ENCODE measurements around the gene FNDC3A.

FNDC3A gene

GRCh38 chr13:49245101-49245500 is 269.4 kb downstream of the FNDC3A start:
- no peak for DNase-seq (ENCODE audit: low read depth in 1 of 2, low spot score in 1 of 2)
- H3K27ac ChIP-seq (replicated peaks), result no peak overlapping the region
- TF ChIP-seq GABPA (IDR thresholded peaks at IDR 0.05; ENCODE audit: low read depth), result no peak
- TF ChIP-seq POLR2AphosphoS5 (IDR thresholded peaks at IDR 0.05; ENCODE audit: low read depth), result no peak
- no peak for TF ChIP-seq REST (IDR thresholded peaks at IDR 0.05; ENCODE audit: insufficient replicate concordance, low read depth)
- no peak for TF ChIP-seq CTCF (IDR thresholded peaks at IDR 0.05; ENCODE audit: insufficient read depth, low read length)
- TF ChIP-seq SPI1 (IDR thresholded peaks at IDR 0.05; ENCODE audit: borderline replicate concordance, low read depth), result no peak
- H3K27me3 ChIP-seq (ENCODE audit: insufficient read depth, poor library complexity, severe bottlenecking), result no peaks in the 10 kb centered on the region
- no peak overlapping the region for H3K4me3 ChIP-seq (replicated peaks; ENCODE audit: insufficient read depth, low read length)

DNA sequence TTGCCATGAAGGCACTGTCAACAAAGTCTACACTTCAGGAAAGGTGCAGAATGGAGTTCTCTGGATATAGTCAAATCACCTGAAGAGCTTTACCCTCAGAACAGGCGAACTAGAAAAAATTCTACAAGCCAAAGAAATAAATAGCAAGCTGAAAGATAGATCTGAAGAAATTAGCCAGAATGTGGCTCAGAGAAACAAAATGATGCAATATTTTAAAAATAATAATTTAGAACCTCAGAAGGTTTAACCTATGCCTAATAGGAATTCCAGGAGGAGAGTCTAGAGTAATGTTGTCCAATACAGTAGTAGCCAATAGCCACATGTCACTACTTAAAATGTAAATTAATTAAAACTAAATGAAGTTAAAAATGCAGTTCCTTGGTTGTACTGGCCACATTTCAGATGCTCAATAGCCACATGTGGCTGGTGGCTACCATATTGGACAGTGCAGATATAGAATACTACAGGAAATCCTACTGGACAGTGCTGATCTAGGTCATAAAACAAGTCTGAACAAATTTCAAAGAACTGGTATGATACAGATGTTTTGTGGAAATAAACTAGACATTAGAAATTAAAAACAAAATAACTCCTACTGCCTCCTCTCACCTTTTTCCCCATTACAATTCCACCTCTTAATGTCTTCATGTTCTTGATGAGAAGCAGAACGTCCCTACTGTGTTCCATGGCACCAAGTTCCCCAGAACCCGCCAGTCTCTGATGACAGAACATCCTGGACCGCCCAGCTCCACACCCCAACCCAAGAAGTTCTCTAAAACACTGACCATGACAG is 271.3 kb downstream of the FNDC3A start:
- H3K27ac ChIP-seq (replicated peaks), result peak overlapping the region; percentile 90
- peak overlapping the region; percentile 91 for H3K4me3 ChIP-seq (replicated peaks; ENCODE audit: insufficient read depth, low read length)
- no peak for DNase-seq (ENCODE audit: low read depth in 1 of 2, low spot score in 1 of 2)
- no peak for TF ChIP-seq REST (IDR thresholded peaks at IDR 0.05; ENCODE audit: insufficient replicate concordance, low read depth)
- TF ChIP-seq GABPA (IDR thresholded peaks at IDR 0.05; ENCODE audit: low read depth), result no peak
- no peak for TF ChIP-seq CTCF (IDR thresholded peaks at IDR 0.05; ENCODE audit: insufficient read depth, low read length)
- no peak for TF ChIP-seq POLR2AphosphoS5 (IDR thresholded peaks at IDR 0.05; ENCODE audit: low read depth)
- TF ChIP-seq SPI1 (IDR thresholded peaks at IDR 0.05; ENCODE audit: borderline replicate concordance, low read depth), result no peak
- H3K27me3 ChIP-seq (ENCODE audit: insufficient read depth, poor library complexity, severe bottlenecking), result no peaks in the 10 kb centered on the region

DNA sequence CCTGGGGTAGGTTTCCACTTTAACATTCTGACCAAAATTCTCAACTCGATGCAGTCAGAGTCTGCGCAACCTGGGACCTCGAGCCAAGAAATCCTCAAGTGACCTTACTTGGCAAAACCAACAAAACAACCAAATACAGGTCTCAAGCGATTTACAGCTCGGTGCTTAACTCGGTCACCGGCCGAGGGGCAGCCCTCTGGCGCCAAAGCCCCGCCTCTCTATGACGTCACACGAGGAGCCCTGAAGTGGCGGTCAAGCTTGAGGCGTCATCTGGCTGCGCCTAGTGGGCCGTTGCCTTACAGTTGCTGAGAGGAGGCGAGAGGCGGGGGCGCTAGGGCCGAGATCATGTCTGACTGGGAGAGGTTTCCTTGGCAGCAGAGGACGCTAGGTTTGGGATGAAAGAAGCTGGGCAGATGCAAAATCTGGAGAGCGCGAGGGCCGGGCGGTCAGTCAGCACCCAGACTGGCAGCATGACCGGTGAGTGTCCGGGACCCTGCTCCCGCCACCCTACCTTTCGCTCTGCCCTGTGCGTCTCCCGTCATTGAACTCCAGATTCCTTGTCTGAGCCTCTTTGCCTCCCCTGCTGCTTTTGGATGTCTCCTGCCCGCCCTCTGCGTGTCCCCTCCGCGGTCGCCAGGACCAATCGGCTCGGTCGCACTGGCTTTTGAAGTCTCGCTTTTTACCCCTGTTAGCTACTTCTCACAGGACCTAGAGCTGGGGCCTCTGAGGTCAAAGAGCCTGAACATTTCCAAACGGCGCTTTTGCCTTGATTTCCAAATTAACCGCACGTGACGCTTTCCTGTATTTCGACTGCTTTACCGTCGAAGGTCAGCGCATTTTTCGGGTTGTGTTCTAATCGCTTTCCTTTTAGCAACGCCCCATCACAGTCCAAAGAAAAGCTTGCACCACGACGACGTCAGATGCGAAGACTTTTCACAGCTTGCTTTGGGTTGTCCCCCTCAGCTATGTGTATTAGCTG is 272.2 kb downstream of the FNDC3A start, which contains the start of gene CDADC1:
Gene CDADC1 (plus strand): TSS at position 283 of the 979 bp plus-strand sequence. CDS start 113 bp downstream, at position 396.
- peak; percentile 14 for TF ChIP-seq REST (IDR thresholded peaks at IDR 0.05; ENCODE audit: insufficient replicate concordance, low read depth)
- no peak for TF ChIP-seq SPI1 (IDR thresholded peaks at IDR 0.05; ENCODE audit: borderline replicate concordance, low read depth)
- TF ChIP-seq POLR2AphosphoS5 (IDR thresholded peaks at IDR 0.05; ENCODE audit: low read depth), result peak; percentile 87
- TF ChIP-seq GABPA (IDR thresholded peaks at IDR 0.05; ENCODE audit: low read depth), result no peak

More for the DNA sequence above, 272.2 kb downstream of the FNDC3A start, which contains the start of gene CDADC1:
- Histone ChIP-seq H3K27me3 (ENCODE audit: insufficient read depth, poor library complexity, severe bottlenecking) (no peaks in the 10 kb centered on the region), H3K27ac (replicated peaks) (peak within 1 kb of the TSS; percentile 90), H3K4me3 (replicated peaks; ENCODE audit: insufficient read depth, low read length) (peak within 1 kb of the TSS; percentile 91)
- peak; percentile 91 to 99 for DNase-seq (ENCODE audit: low read depth in 1 of 2, low spot score in 1 of 2)

Measured in HL-60 (cell line).